K562 (cell line): ENCODE measurements around the gene CHRDL2. TPM values are rescaled to one million over a fixed set of nuclear protein-coding genes. Genes with fewer than 3 reads are reported as not detected.

Source experiments
- ATAC-seq: fragments of 200-7000 bp; cut with Tn5 transposase; 3 replicates; pipeline ENCODE4 v1.9.1; 2020; ENCODE audit warnings: moderate library complexity
- BruUV-seq: library from RNA; stranded (reverse); fragments of 400-500 nt; replicated peaks from 2 replicates; lab custom pipeline; 2021; lab: Mats Ljungman, UMichigan
- CTCF ChIA-PET: fragments of 300-600 bp; formaldehyde crosslinking; extraction: SDS; loops from one replicate; lab custom pipeline; 2021; ENCODE audit warnings: low intra/inter-chr PET ratio; lab: Yijun Ruan, JAX
- POLR2A ChIA-PET: fragments of 300-600, 350-650 bp; sonication (Branson Sonifier 250); formaldehyde crosslinking; extraction: SDS; loops from one replicate; lab custom pipeline; 2021; ENCODE audit warnings: antibody characterized with exemption, inconsistent platforms; lab: Yijun Ruan, JAX
- DNase-seq, 4 experiments: peaks; one replicate each; pipeline versions ENCODE4 v3.0.0 to v3.0.0-alpha.2; 2011 to 2018; ENCODE audit warnings: low spot score in 3 of 4, mixed read lengths in 3 of 4; ENCODE audit errors: extremely low read depth in 1 of 4
- FAIRE-seq: peaks from 2 replicates; lab custom pipeline; 2011; peaks lifted over from hg19 to GRCh38; lab: Jason Lieb, UNC
- H2AFZ ChIP-seq: 2 replicates; pipeline ENCODE4 v1.6.0; 2011; ENCODE audit warnings: low read depth, low read length, control low read depth, inconsistent platforms
- H3K27ac ChIP-seq: fragments of 200-600 bp; 3 replicates; pipeline ENCODE4 v1.8.0; 2011; ENCODE audit warnings: low read depth, mild to moderate bottlenecking, control low read depth, inconsistent platforms, low read length, moderate library complexity, mixed read lengths; ENCODE audit errors: extremely low read depth
- H3K27me3 ChIP-seq, 2 experiments: fragments of 300-600 bp in 1 of 2; 2 replicates in 1 of 2; 3 replicates in 1 of 2; pipeline versions ENCODE4 v1.6.0 to v1.8.0; 2011; ENCODE audit warnings: inconsistent platforms in 2 of 2, low read length in 2 of 2, mild to moderate bottlenecking in 1 of 2, mixed read lengths in 1 of 2, moderate library complexity in 1 of 2; ENCODE audit not compliant: control insufficient read depth in 2 of 2, insufficient read depth in 2 of 2
- H3K36me3 ChIP-seq: fragments of 300-600 bp; 3 replicates; pipeline ENCODE4 v1.8.0; 2011; ENCODE audit warnings: mild to moderate bottlenecking, low read length, inconsistent platforms; ENCODE audit not compliant: control insufficient read depth, insufficient read depth
- H3K4me1 ChIP-seq, 2 experiments: fragments of 200-600 bp in 1 of 2; replicated peaks in 1 of 2; 2 replicates in 1 of 2; 3 replicates in 1 of 2; pipeline versions ENCODE4 v1.5.1 to v1.8.0; 2011; ENCODE audit warnings: inconsistent platforms in 2 of 2, low read length in 2 of 2, mild to moderate bottlenecking in 1 of 2, mixed read lengths in 1 of 2, moderate library complexity in 1 of 2; ENCODE audit not compliant: control insufficient read depth in 2 of 2, insufficient read depth in 2 of 2
- H3K4me2 ChIP-seq: 2 replicates; pipeline ENCODE4 v1.6.1; 2011; ENCODE audit warnings: low read length, control low read depth, inconsistent platforms, mixed read lengths; ENCODE audit not compliant: insufficient read depth
- H3K4me3 ChIP-seq: fragments of 200-600 bp; sonication (generic), shearing (Covaris generic); 2 replicates; pipeline ENCODE4 v1.5.1; 2016; ENCODE audit warnings: control low read depth, inconsistent platforms
- H3K79me2 ChIP-seq: fragments of 200-600 bp; 3 replicates; pipeline ENCODE4 v1.8.0; 2011; ENCODE audit warnings: low read length, inconsistent platforms; ENCODE audit not compliant: control insufficient read depth, insufficient read depth
- H3K9ac ChIP-seq, 2 experiments: 2 replicates each; pipeline versions ENCODE4 v1.6.0 to v1.6.1; 2011; ENCODE audit warnings: low read depth in 2 of 2, low read length in 2 of 2, control low read depth in 1 of 2, inconsistent platforms in 1 of 2, mild to moderate bottlenecking in 1 of 2, mixed read lengths in 1 of 2; ENCODE audit not compliant: insufficient read depth in 1 of 2
- H3K9me1 ChIP-seq: one replicate; pipeline ENCODE4 v1.6.0; 2011; ENCODE audit warnings: inconsistent platforms, mild to moderate bottlenecking, low read length, moderate library complexity; ENCODE audit not compliant: control insufficient read depth, insufficient read depth
- H3K9me3 ChIP-seq: replicated peaks from 2 replicates; pipeline ENCODE4 v1.5.1; 2011; ENCODE audit warnings: low read depth, low read length, inconsistent platforms; ENCODE audit not compliant: control insufficient read depth, insufficient read depth
- H4K20me1 ChIP-seq: replicated peaks from 2 replicates; pipeline ENCODE4 v1.6.1; 2011; ENCODE audit warnings: low read length, inconsistent platforms, mixed read lengths; ENCODE audit not compliant: control insufficient read depth, insufficient read depth
- NFE2L1 ChIP-seq: fragments of 450-650 bp; IDR thresholded peaks from 2 replicates; pipeline ENCODE4 v1.6.1; 2016; ENCODE audit warnings: missing genetic modification characterization, low read depth, mild to moderate bottlenecking, missing compliant biosample characterization, moderate library complexity, borderline replicate concordance
- NFIC ChIP-seq: fragments of 450-650 bp; IDR thresholded peaks from 2 replicates; pipeline ENCODE4 v1.6.1; 2017; ENCODE audit warnings: mild to moderate bottlenecking, inconsistent platforms
- PCBP2 ChIP-seq: fragments of 200-400 bp; formaldehyde crosslinking; IDR thresholded peaks from 2 replicates; pipeline ENCODE4 v1.6.1; 2018; ENCODE audit warnings: low read length, low read depth, mild to moderate bottlenecking, moderate library complexity; ENCODE audit not compliant: poor library complexity, severe bottlenecking
- RBM14 ChIP-seq: fragments of 200-400 bp; formaldehyde crosslinking; IDR thresholded peaks from 2 replicates; pipeline ENCODE4 v1.6.1; 2018; ENCODE audit warnings: low read depth, mild to moderate bottlenecking, low read length, moderate library complexity, borderline replicate concordance; ENCODE audit not compliant: insufficient read depth
- RFX7 ChIP-seq: fragments of 250-450 bp; sonication (Bioruptor Pico); IDR thresholded peaks from 2 replicates; pipeline ENCODE4 v1.5.1; 2021; ENCODE audit warnings: mild to moderate bottlenecking
- TRIM24 ChIP-seq, 2 experiments: fragments of 450-650 bp; IDR thresholded peaks; 2 replicates each; pipeline ENCODE4 v1.6.1; 2016
- ZNF282 ChIP-seq: sonication (generic); formaldehyde crosslinking; IDR thresholded peaks from 2 replicates; pipeline ENCODE4 v1.8.1; 2023; ENCODE audit warnings: missing genetic modification reagents
- in situ Hi-C: fragments of 300-500 bp; cut with MboI; formaldehyde crosslinking; loops from 4 replicates; pipeline ENCODE4 v1.15.0; 2018; ENCODE audit warnings: inconsistent platforms, mixed read lengths
- intact Hi-C: fragments of 100-400 bp; cut with micrococcal nuclease; formaldehyde crosslinking; loops from 2 replicates; pipeline ENCODE4 v1.14.2; 2022
- polyA plus RNA-seq, 8 experiments: library from polyadenylated mRNA; depleted of rRNA in 4 of 8; stranded (reverse) in 5 of 8; unstranded in 3 of 8; fragments of >200 nt; fragmentation: Nextera tagmentation in 2 of 8; fragmentation: Illumina TruSeq in 1 of 8; extraction: Ambion mirVana in 2 of 8; extraction: Trizol in 1 of 8; gene quantifications; 2 replicates each; pipeline versions ENCODE4 v1.2.1 to v1.2.3, GENCODE V29; 2011 to 2014; ENCODE audit warnings: inconsistent platforms in 1 of 8, missing spikeins in 1 of 8
- total RNA-seq, 7 experiments: library from RNA; depleted of rRNA in 6 of 7; stranded (reverse); fragments of >200 nt in 6 of 7; fragmentation: Illumina TruSeq in 2 of 7; extraction: Trizol in 2 of 7; gene quantifications; 2 replicates each; pipeline versions ENCODE4 v1.2.1 to v1.2.3, GENCODE V29; 2011 to 2021; ENCODE audit warnings: low replicate concordance in 1 of 7
- TF ChIP-seq, protein P1 (sequence below), 2 experiments: fragments of 250-450 bp in 1 of 2; fragments of 450-650 bp in 1 of 2; sonication (Bioruptor Pico) in 1 of 2; IDR thresholded peaks; 2 replicates each; pipeline versions ENCODE4 v1.6.1 to v1.8.0; 2016 to 2021; ENCODE audit warnings: mild to moderate bottlenecking in 2 of 2, moderate library complexity in 2 of 2, missing compliant biosample characterization in 1 of 2, missing genetic modification characterization in 1 of 2
- TF ChIP-seq, protein P2 (sequence below), 3 experiments: IDR thresholded peaks in 2 of 3; conservative IDR thresholded peaks in 1 of 3; 2 replicates each; pipeline ENCODE4 v1.5.1; 2011 to 2012; ENCODE audit warnings: low read length in 3 of 3, mild to moderate bottlenecking in 3 of 3, control low read depth in 2 of 3, improper control_type of control experiment in 1 of 3, inconsistent platforms in 1 of 3, low read depth in 1 of 3, mixed read lengths in 1 of 3, moderate library complexity in 1 of 3; ENCODE audit not compliant: insufficient read depth in 2 of 3
- TF ChIP-seq, protein P3 (sequence below): fragments of 450-650 bp; IDR thresholded peaks from 2 replicates; pipeline ENCODE4 v1.7.0; 2016; ENCODE audit warnings: borderline replicate concordance
- TF ChIP-seq, protein P4 (sequence below): fragments of 450-650 bp; formaldehyde crosslinking; IDR thresholded peaks from 2 replicates; pipeline ENCODE4 v1.4.0; 2020; ENCODE audit warnings: mild to moderate bottlenecking, moderate library complexity
- TF ChIP-seq, protein P5 (sequence below): sonication (generic); formaldehyde crosslinking; IDR thresholded peaks from 2 replicates; pipeline ENCODE4 v1.4.0; 2020; ENCODE audit warnings: mild to moderate bottlenecking, missing genetic modification reagents

Gene CHRDL2
- total and polyA plus RNA-seq, 9 of the 15 experiments (the other 6 are each of a cell fraction or from before 2014, with no cell fraction given): not detected

DNA sequence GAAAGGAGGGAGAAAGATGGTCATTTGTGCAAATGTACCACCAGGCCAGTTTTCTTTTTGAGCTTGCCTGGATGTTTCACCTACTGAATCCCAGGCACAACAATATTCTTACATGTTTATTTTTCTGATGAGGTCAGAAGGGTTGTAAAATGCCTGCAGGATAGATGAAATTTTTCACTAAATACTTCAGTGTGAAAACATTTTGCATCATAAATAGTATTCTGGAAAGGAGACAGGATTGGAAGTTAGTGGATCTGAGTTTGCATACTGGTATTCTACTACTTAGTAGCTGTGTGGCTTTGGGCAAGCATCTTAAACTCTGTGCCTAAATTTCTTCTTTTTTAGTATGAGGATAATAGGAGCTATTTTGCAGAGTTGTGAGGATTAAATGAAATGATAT, 42.2 kb upstream of the CHRDL2 start:
- Histone ChIP-seq H3K9me1 (no peaks in the 10 kb centered on the region), H4K20me1 (no peaks in the 10 kb centered on the region), H3K4me2 (no peak overlapping the region), H3K9ac (no peak overlapping the region), H3K27ac (no peak overlapping the region)
- intact Hi-C loops: no loop called here
- CTCF ChIA-PET: no interaction called here
- TF ChIP-seq PCBP2 (no peak), NFIC (no peak), RBM14 (no peak), RFX7 (CRISPR knock-in tag) (no peak), NFE2L1 (no peak), ZNF282 (no peak), TRIM24 (IDR thresholded peaks at IDR 0.05) (no peak)
- TF ChIP-seq, protein P1, sequence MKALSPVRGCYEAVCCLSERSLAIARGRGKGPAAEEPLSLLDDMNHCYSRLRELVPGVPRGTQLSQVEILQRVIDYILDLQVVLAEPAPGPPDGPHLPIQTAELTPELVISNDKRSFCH (CRISPR knock-in tag; IDR thresholded peaks at IDR 0.05): no peak
- TF ChIP-seq, protein P1 (tag; IDR thresholded peaks at IDR 0.05): no peak
- TF ChIP-seq, protein P2, sequence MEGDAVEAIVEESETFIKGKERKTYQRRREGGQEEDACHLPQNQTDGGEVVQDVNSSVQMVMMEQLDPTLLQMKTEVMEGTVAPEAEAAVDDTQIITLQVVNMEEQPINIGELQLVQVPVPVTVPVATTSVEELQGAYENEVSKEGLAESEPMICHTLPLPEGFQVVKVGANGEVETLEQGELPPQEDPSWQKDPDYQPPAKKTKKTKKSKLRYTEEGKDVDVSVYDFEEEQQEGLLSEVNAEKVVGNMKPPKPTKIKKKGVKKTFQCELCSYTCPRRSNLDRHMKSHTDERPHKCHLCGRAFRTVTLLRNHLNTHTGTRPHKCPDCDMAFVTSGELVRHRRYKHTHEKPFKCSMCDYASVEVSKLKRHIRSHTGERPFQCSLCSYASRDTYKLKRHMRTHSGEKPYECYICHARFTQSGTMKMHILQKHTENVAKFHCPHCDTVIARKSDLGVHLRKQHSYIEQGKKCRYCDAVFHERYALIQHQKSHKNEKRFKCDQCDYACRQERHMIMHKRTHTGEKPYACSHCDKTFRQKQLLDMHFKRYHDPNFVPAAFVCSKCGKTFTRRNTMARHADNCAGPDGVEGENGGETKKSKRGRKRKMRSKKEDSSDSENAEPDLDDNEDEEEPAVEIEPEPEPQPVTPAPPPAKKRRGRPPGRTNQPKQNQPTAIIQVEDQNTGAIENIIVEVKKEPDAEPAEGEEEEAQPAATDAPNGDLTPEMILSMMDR (IDR thresholded peaks at IDR 0.05 in 2 of 3, conservative IDR thresholded peaks at IDR 0.05 in 1 of 3; ENCODE audit: insufficient read depth in 2 of 3, low read depth in 1 of 3, low read length in 3 of 3): no peak
- TF ChIP-seq, protein P3, sequence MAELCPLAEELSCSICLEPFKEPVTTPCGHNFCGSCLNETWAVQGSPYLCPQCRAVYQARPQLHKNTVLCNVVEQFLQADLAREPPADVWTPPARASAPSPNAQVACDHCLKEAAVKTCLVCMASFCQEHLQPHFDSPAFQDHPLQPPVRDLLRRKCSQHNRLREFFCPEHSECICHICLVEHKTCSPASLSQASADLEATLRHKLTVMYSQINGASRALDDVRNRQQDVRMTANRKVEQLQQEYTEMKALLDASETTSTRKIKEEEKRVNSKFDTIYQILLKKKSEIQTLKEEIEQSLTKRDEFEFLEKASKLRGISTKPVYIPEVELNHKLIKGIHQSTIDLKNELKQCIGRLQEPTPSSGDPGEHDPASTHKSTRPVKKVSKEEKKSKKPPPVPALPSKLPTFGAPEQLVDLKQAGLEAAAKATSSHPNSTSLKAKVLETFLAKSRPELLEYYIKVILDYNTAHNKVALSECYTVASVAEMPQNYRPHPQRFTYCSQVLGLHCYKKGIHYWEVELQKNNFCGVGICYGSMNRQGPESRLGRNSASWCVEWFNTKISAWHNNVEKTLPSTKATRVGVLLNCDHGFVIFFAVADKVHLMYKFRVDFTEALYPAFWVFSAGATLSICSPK: no peak
- TF ChIP-seq, protein P4, sequence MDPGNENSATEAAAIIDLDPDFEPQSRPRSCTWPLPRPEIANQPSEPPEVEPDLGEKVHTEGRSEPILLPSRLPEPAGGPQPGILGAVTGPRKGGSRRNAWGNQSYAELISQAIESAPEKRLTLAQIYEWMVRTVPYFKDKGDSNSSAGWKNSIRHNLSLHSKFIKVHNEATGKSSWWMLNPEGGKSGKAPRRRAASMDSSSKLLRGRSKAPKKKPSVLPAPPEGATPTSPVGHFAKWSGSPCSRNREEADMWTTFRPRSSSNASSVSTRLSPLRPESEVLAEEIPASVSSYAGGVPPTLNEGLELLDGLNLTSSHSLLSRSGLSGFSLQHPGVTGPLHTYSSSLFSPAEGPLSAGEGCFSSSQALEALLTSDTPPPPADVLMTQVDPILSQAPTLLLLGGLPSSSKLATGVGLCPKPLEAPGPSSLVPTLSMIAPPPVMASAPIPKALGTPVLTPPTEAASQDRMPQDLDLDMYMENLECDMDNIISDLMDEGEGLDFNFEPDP (CRISPR knock-in tag): no peak
- TF ChIP-seq, protein P5, sequence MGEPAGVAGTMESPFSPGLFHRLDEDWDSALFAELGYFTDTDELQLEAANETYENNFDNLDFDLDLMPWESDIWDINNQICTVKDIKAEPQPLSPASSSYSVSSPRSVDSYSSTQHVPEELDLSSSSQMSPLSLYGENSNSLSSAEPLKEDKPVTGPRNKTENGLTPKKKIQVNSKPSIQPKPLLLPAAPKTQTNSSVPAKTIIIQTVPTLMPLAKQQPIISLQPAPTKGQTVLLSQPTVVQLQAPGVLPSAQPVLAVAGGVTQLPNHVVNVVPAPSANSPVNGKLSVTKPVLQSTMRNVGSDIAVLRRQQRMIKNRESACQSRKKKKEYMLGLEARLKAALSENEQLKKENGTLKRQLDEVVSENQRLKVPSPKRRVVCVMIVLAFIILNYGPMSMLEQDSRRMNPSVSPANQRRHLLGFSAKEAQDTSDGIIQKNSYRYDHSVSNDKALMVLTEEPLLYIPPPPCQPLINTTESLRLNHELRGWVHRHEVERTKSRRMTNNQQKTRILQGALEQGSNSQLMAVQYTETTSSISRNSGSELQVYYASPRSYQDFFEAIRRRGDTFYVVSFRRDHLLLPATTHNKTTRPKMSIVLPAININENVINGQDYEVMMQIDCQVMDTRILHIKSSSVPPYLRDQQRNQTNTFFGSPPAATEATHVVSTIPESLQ (CRISPR knock-in tag): no peak
- TF ChIP-seq, all 486 proteins: peak for 0
- Histone ChIP-seq H3K27me3 (no peaks in the 10 kb centered on the region), H3K4me1 (no peaks in the 10 kb centered on the region; a peak in 1 of 5 replicates), H3K9me3 (no peaks in the 10 kb centered on the region), H3K4me3 (no peak overlapping the region), H3K36me3 (peaks cover 8% of the 10 kb centered on the region; the same call in 1 of the 3 replicates), H2AFZ (no peak overlapping the region), H3K79me2 (peaks cover 27% of the 10 kb centered on the region)
- no TSS peak for BruUV-seq
- DNase-seq (no peak), ATAC-seq (no peak), FAIRE-seq (no peak)
- in situ Hi-C loops: no loop called here
- POLR2A ChIA-PET: interaction anchor here (0.6 to 1.4 kb wide), 5 partner anchors 10 to 852 kb away, joined by 3 read pairs; no protein-coding TSS in a partner anchor
